Stimulated activated CD8-positive, alpha-beta memory T cell treated with anti-CD3 and anti-CD28 coated beads, Interleukin-4, amount 100 ng/mL, for 48 hours (primary cell): ENCODE results near the gene HTR4.
"Not testable (repeated sequence)": the region's sequence is repeated elsewhere in the genome, so short reads cannot be mapped to it uniquely, and the experiment has no call there.

Experiments
- DNase-seq: peaks from one replicate; pipeline ENCODE4 v3.0.0-alpha.2; 2020

HTR4 gene

GRCh38 chr5:148653836-148654781 is at the start of gene HTR4:
HTR4 (minus strand) TSS chr5:148654527; CDS start chr5:148637014, 17,513 bp downstream.
- DNase-seq: no peak

- DNase-seq: no peak
Observed at GRCh38 chr5:148702019-148702596, 47.8 kb upstream of the HTR4 start.

GRCh38 chr5:148699028-148699427 is 44.7 kb upstream of the HTR4 start:
- no peak for DNase-seq

- no peak for DNase-seq
Observed at GRCh38 chr5:148697809-148698196, 43.5 kb upstream of the HTR4 start.

GRCh38 chr5:148697180-148697808 is 43.0 kb upstream of the HTR4 start:
- no peak for DNase-seq

GRCh38 chr5:148696187-148697036 is 42.1 kb upstream of the HTR4 start:
- DNase-seq: no peak

GRCh38 chr5:148690945-148691344 is 36.6 kb upstream of the HTR4 start:
- DNase-seq: no peak

GRCh38 chr5:148688787-148689186 is 34.5 kb upstream of the HTR4 start:
- no peak for DNase-seq

GRCh38 chr5:148687871-148688270 is 33.5 kb upstream of the HTR4 start:
- no peak for DNase-seq

GRCh38 chr5:148687427-148687826 is 33.1 kb upstream of the HTR4 start:
- DNase-seq: no peak

- no peak for DNase-seq
Observed at GRCh38 chr5:148686660-148687059, 32.3 kb upstream of the HTR4 start.

GRCh38 chr5:148685520-148686134 is 31.3 kb upstream of the HTR4 start:
- no peak for DNase-seq

- no peak for DNase-seq
Observed at GRCh38 chr5:148684528-148684927, 30.2 kb upstream of the HTR4 start.

- no peak for DNase-seq
Observed at GRCh38 chr5:148683651-148684050, 29.3 kb upstream of the HTR4 start.

- DNase-seq: no peak
Observed at GRCh38 chr5:148682058-148683026, 28.0 kb upstream of the HTR4 start.

GRCh38 chr5:148681157-148682057 is 27.1 kb upstream of the HTR4 start:
- DNase-seq: no peak

- DNase-seq: not testable (repeated sequence)
Observed at GRCh38 chr5:148673704-148674103, 19.4 kb upstream of the HTR4 start.

GRCh38 chr5:148666353-148666752 is 12.0 kb upstream of the HTR4 start:
- no peak for DNase-seq

GRCh38 chr5:148665431-148665830 is 11.1 kb upstream of the HTR4 start:
- DNase-seq: no peak

- DNase-seq: no peak
Observed at GRCh38 chr5:148663509-148663908, 9.2 kb upstream of the HTR4 start.
